Trophoblast cell (in vitro differentiated cells and primary cell): Measurements from ENCODE around the gene PDE11A.
A peak's percentile ranks its signal among the peaks of the same experiment; 100 is the strongest.

Experiments
- DNase-seq, 2 donors: peaks; one replicate each; pipeline ENCODE4 v3.0.0-alpha.2; 2016
- H2AFZ ChIP-seq: 2 replicates; pipeline ENCODE4 v1.6.1; 2013; ENCODE audit warnings: low read length, moderate library complexity, mild to moderate bottlenecking; ENCODE audit not compliant: insufficient read depth, poor library complexity
- H2AK5ac ChIP-seq: 2 replicates; pipeline ENCODE4 v1.6.1; 2013; ENCODE audit warnings: mild to moderate bottlenecking, low read length
- H2BK120ac ChIP-seq: 2 replicates; pipeline ENCODE4 v1.6.1; 2013; ENCODE audit warnings: low read length, mild to moderate bottlenecking, moderate library complexity; ENCODE audit not compliant: insufficient read depth, poor library complexity
- H2BK12ac ChIP-seq: 2 replicates; pipeline ENCODE4 v1.6.1; 2013; ENCODE audit warnings: mild to moderate bottlenecking, low read length, moderate library complexity
- H2BK5ac ChIP-seq: 2 replicates; pipeline ENCODE4 v1.6.1; 2013; ENCODE audit warnings: low read length, low read depth, moderate library complexity, mild to moderate bottlenecking; ENCODE audit not compliant: poor library complexity
- H3K14ac ChIP-seq: 2 replicates; pipeline ENCODE4 v1.6.1; 2013; ENCODE audit warnings: mild to moderate bottlenecking, low read length
- H3K18ac ChIP-seq: 2 replicates; pipeline ENCODE4 v1.6.1; 2013; ENCODE audit warnings: mild to moderate bottlenecking, low read length
- H3K23ac ChIP-seq: 2 replicates; pipeline ENCODE4 v1.6.1; 2013; ENCODE audit warnings: low read length
- H3K27ac ChIP-seq: 2 replicates; pipeline ENCODE4 v1.5.1; 2013; ENCODE audit warnings: low read depth, mild to moderate bottlenecking, inconsistent platforms, low read length, moderate library complexity
- H3K27me3 ChIP-seq: 2 replicates; pipeline ENCODE4 v1.6.1; 2013; ENCODE audit warnings: inconsistent platforms, mild to moderate bottlenecking, low read length, moderate library complexity; ENCODE audit not compliant: insufficient read depth
- H3K36me3 ChIP-seq, 2 experiments: 1 replicate in 1 of 2; 2 replicates in 1 of 2; pipeline ENCODE4 v1.6.1; 2013; ENCODE audit warnings: low read length in 2 of 2, mild to moderate bottlenecking in 2 of 2, moderate library complexity in 1 of 2; ENCODE audit not compliant: insufficient read depth in 2 of 2, control insufficient read depth in 1 of 2
- H3K4ac ChIP-seq: 2 replicates; pipeline ENCODE4 v1.6.1; 2013; ENCODE audit warnings: low read depth, mild to moderate bottlenecking, low read length, moderate library complexity
- H3K4me1 ChIP-seq, 2 experiments: 1 replicate in 1 of 2; 2 replicates in 1 of 2; pipeline ENCODE4 v1.6.1; 2013; ENCODE audit warnings: low read length in 2 of 2, mild to moderate bottlenecking in 2 of 2, moderate library complexity in 1 of 2; ENCODE audit not compliant: insufficient read depth in 2 of 2, control insufficient read depth in 1 of 2
- H3K4me2 ChIP-seq: 2 replicates; pipeline ENCODE4 v1.6.1; 2013; ENCODE audit warnings: inconsistent platforms, mild to moderate bottlenecking, low read length, moderate library complexity
- H3K4me3 ChIP-seq: 2 replicates; pipeline ENCODE4 v1.5.1; 2013; ENCODE audit warnings: mild to moderate bottlenecking, low read depth, low read length, inconsistent platforms
- H3K79me1 ChIP-seq: one replicate; pipeline ENCODE4 v1.6.1; 2013; ENCODE audit warnings: low read length
- H3K79me2 ChIP-seq: 2 replicates; pipeline ENCODE4 v1.6.1; 2013; ENCODE audit warnings: low read length, mild to moderate bottlenecking; ENCODE audit not compliant: control insufficient read depth, insufficient read depth, poor library complexity
- H3K9ac ChIP-seq: 2 replicates; pipeline ENCODE4 v1.6.1; 2013; ENCODE audit warnings: mild to moderate bottlenecking, low read length
- H3K9me3 ChIP-seq: 2 replicates; pipeline ENCODE4 v1.6.1; 2013; ENCODE audit warnings: low read depth, mild to moderate bottlenecking, control low read depth, inconsistent platforms, low read length; ENCODE audit not compliant: insufficient read depth
- H4K12ac ChIP-seq: 2 replicates; pipeline ENCODE4 v1.6.1; 2013; ENCODE audit warnings: low read depth, mild to moderate bottlenecking, low read length, moderate library complexity
- H4K8ac ChIP-seq: 2 replicates; pipeline ENCODE4 v1.6.1; 2013; ENCODE audit warnings: low read depth, mild to moderate bottlenecking, low read length, moderate library complexity
- H4K91ac ChIP-seq: one replicate; pipeline ENCODE4 v1.6.1; 2013; ENCODE audit warnings: low read depth, mild to moderate bottlenecking, low read length, moderate library complexity
- WGBS: extraction: QIAGEN DNeasy Blood & Tissue Kit; methylation state at CpG from one replicate; pipeline ENCODE4 v1.1.7; 2013; ENCODE audit warnings: missing lambda C conversion rate; ENCODE audit not compliant: insufficient read length, insufficient coverage; ENCODE audit errors: extremely low coverage; 5-methylcytosine and 5-hydroxymethylcytosine counted together

Gene PDE11A

GRCh38 chr2:178114462-178114861 lies 41.9 kb upstream of the PDE11A start:
- peaks cover 3% of the 10 kb centered on the region for H3K79me1 ChIP-seq
- H4K91ac ChIP-seq = no peak overlapping the region
- H3K4me1 ChIP-seq = peaks cover 0 to 4% of the 10 kb centered on the region in 2 experiments
- no peak overlapping the region for H3K27ac ChIP-seq
- no peak overlapping the region for H4K12ac ChIP-seq
- no peak overlapping the region for H3K18ac ChIP-seq
- no peak overlapping the region for H2BK120ac ChIP-seq
- no CpG with 5 or more reads among the region's 2 CpGs for WGBS
- no peaks in the 10 kb centered on the region for H3K9me3 ChIP-seq
- H3K14ac ChIP-seq = no peak overlapping the region
- H3K4me2 ChIP-seq = no peak overlapping the region
- DNase-seq = no peak
- peaks cover 4% of the 10 kb centered on the region for H3K79me2 ChIP-seq
- H3K23ac ChIP-seq = no peak overlapping the region
- peaks cover 0 to 2% of the 10 kb centered on the region in 2 experiments for H3K36me3 ChIP-seq
- no peak overlapping the region for H2BK5ac ChIP-seq
- H4K8ac ChIP-seq = no peak overlapping the region
- no peak overlapping the region for H3K9ac ChIP-seq
- no peak overlapping the region for H3K4ac ChIP-seq
- H3K4me3 ChIP-seq = no peak overlapping the region
- H2AK5ac ChIP-seq = no peak overlapping the region
- no peak overlapping the region for H2BK12ac ChIP-seq
- no peak overlapping the region for H2AFZ ChIP-seq
- no peaks in the 10 kb centered on the region for H3K27me3 ChIP-seq

- DNase-seq = peak; percentile 97 to 99
- no peaks in the 10 kb centered on the region for H3K9me3 ChIP-seq
- H3K4me2 ChIP-seq = peak within 1 kb of the TSS; percentile 70
- peak within 1 kb of the TSS; percentile 84 for H2AFZ ChIP-seq
- H3K23ac ChIP-seq = no peak within 1 kb of the TSS
- H2BK120ac ChIP-seq = peak within 1 kb of the TSS; percentile 17
- no peak within 1 kb of the TSS for H2AK5ac ChIP-seq
- H2BK12ac ChIP-seq = no peak within 1 kb of the TSS
- peaks cover 0 to 4% of the 10 kb centered on the region in 2 experiments for H3K4me1 ChIP-seq
- no peaks in the 10 kb centered on the region for H3K27me3 ChIP-seq
- peak within 1 kb of the TSS; percentile 83 for H3K4me3 ChIP-seq
- peak within 1 kb of the TSS; percentile 82 for H4K12ac ChIP-seq
- H4K91ac ChIP-seq = peak within 1 kb of the TSS; percentile 52
- peak within 1 kb of the TSS; percentile 75 for H3K14ac ChIP-seq
- H2BK5ac ChIP-seq = no peak within 1 kb of the TSS
- H3K27ac ChIP-seq = no peak within 1 kb of the TSS
- peaks cover 3% of the 10 kb centered on the region for H3K79me1 ChIP-seq
- peaks cover 0 to 2% of the 10 kb centered on the region in 2 experiments for H3K36me3 ChIP-seq
- H3K9ac ChIP-seq = peak within 1 kb of the TSS; percentile 28
- H3K79me2 ChIP-seq = peaks cover 4% of the 10 kb centered on the region
- no peak within 1 kb of the TSS for H3K4ac ChIP-seq
- no CpG with 5 or more reads among the region's 60 CpGs for WGBS
- peak within 1 kb of the TSS; percentile 90 for H4K8ac ChIP-seq
- H3K18ac ChIP-seq = peak within 1 kb of the TSS; percentile 56
These were observed 39.9 kb upstream of the PDE11A start, which contains the start of gene RBM45 for GRCh38 chr2:178112202-178113152. RBM45 (plus strand) TSS chr2:178112437; CDS start chr2:178112547, 110 bp downstream.

- Histone ChIP-seq H2BK120ac (no peak overlapping the region), H4K12ac (no peak overlapping the region), H3K36me3 (peaks cover 0 to 2% of the 10 kb centered on the region in 2 experiments), H4K8ac (no peak overlapping the region), H2BK5ac (no peak overlapping the region), H3K4me2 (no peak overlapping the region), H2AFZ (no peak overlapping the region), H4K91ac (no peak overlapping the region), H2AK5ac (no peak overlapping the region), H3K4me3 (no peak overlapping the region), H3K9ac (no peak overlapping the region), H3K9me3 (no peaks in the 10 kb centered on the region), H3K79me2 (peaks cover 4% of the 10 kb centered on the region), H3K27ac (no peak overlapping the region), H3K4me1 (peaks cover 0 to 4% of the 10 kb centered on the region in 2 experiments), H2BK12ac (no peak overlapping the region), H3K14ac (no peak overlapping the region), H3K79me1 (peaks cover 3% of the 10 kb centered on the region), H3K23ac (no peak overlapping the region), H3K4ac (no peak overlapping the region), H3K27me3 (no peaks in the 10 kb centered on the region), H3K18ac (no peak overlapping the region)
- no CpG with 5 or more reads among the region's 1 CpG for WGBS
- peak; percentile 24 to 70 for DNase-seq
These were observed 39.2 kb upstream of the PDE11A start for GRCh38 chr2:178111743-178112142.

GRCh38 chr2:178110681-178111080 lies 38.1 kb upstream of the PDE11A start:
- H4K91ac ChIP-seq = no peak overlapping the region
- H3K27me3 ChIP-seq = no peaks in the 10 kb centered on the region
- no peak overlapping the region for H4K12ac ChIP-seq
- peaks cover 0 to 2% of the 10 kb centered on the region in 2 experiments for H3K36me3 ChIP-seq
- no peak overlapping the region for H4K8ac ChIP-seq
- H2BK12ac ChIP-seq = no peak overlapping the region
- peaks cover 0 to 4% of the 10 kb centered on the region in 2 experiments for H3K4me1 ChIP-seq
- no peaks in the 10 kb centered on the region for H3K9me3 ChIP-seq
- H2BK5ac ChIP-seq = no peak overlapping the region
- DNase-seq = no peak
- H3K27ac ChIP-seq = no peak overlapping the region
- no peak overlapping the region for H3K9ac ChIP-seq
- no peak overlapping the region for H3K4ac ChIP-seq
- H2BK120ac ChIP-seq = no peak overlapping the region
- no CpG with 5 or more reads among the region's 4 CpGs for WGBS
- H2AK5ac ChIP-seq = no peak overlapping the region
- H3K79me2 ChIP-seq = peaks cover 4% of the 10 kb centered on the region
- no peak overlapping the region for H3K23ac ChIP-seq
- no peak overlapping the region for H3K14ac ChIP-seq
- no peak overlapping the region for H2AFZ ChIP-seq
- H3K4me3 ChIP-seq = no peak overlapping the region
- H3K79me1 ChIP-seq = peaks cover 3% of the 10 kb centered on the region
- H3K4me2 ChIP-seq = no peak overlapping the region
- H3K18ac ChIP-seq = no peak overlapping the region
